Nephron progenitor cell (in vitro differentiated cells): ENCODE measurements around the gene SDCBP2.

Experiments
- DNase-seq: peaks from one replicate; pipeline ENCODE4 v3.0.0; 2021
- H3K27ac Mint-ChIP-seq: 2 replicates; pipeline ENCODE4 v1.8.0; 2021; ENCODE audit warnings: mild to moderate bottlenecking, moderate library complexity, mixed read lengths
- H3K27me3 Mint-ChIP-seq: 2 replicates; pipeline ENCODE4 v1.8.0; 2021; ENCODE audit warnings: mild to moderate bottlenecking, low read depth, mixed read lengths; ENCODE audit not compliant: poor library complexity
- H3K36me3 Mint-ChIP-seq: 2 replicates; pipeline ENCODE4 v1.8.0; 2021; ENCODE audit warnings: low read depth, mixed read lengths
- H3K4me1 Mint-ChIP-seq: 2 replicates; pipeline ENCODE4 v1.8.0; 2021; ENCODE audit warnings: mixed read lengths
- H3K4me3 Mint-ChIP-seq: 2 replicates; pipeline ENCODE4 v1.8.0; 2021; ENCODE audit warnings: mild to moderate bottlenecking, moderate library complexity, mixed read lengths
- H3K9me3 Mint-ChIP-seq: 2 replicates; pipeline ENCODE4 v1.8.0; 2021; ENCODE audit warnings: mild to moderate bottlenecking, moderate library complexity, mixed read lengths
- TF ChIP-seq, protein P1 (sequence below): fragments of 200-600 bp; sonication (generic); IDR thresholded peaks from 2 replicates; pipeline ENCODE4 v1.5.0; 2021; ENCODE audit warnings: antibody characterized with exemption

Gene SDCBP2

GRCh38 chr20:1315804-1316203 is 13.1 kb downstream of the SDCBP2 start:
- peaks cover 31% of the 10 kb centered on the region for H3K4me1 Mint-ChIP-seq

GRCh38 chr20:1313236-1313964 is 15.5 kb downstream of the SDCBP2 start:
- no peaks in the 10 kb centered on the region for H3K36me3 Mint-ChIP-seq
- DNase-seq = peak; percentile 85
- H3K27me3 Mint-ChIP-seq = peaks cover 16% of the 10 kb centered on the region
- H3K9me3 Mint-ChIP-seq = no peaks in the 10 kb centered on the region
- TF ChIP-seq, protein P1, sequence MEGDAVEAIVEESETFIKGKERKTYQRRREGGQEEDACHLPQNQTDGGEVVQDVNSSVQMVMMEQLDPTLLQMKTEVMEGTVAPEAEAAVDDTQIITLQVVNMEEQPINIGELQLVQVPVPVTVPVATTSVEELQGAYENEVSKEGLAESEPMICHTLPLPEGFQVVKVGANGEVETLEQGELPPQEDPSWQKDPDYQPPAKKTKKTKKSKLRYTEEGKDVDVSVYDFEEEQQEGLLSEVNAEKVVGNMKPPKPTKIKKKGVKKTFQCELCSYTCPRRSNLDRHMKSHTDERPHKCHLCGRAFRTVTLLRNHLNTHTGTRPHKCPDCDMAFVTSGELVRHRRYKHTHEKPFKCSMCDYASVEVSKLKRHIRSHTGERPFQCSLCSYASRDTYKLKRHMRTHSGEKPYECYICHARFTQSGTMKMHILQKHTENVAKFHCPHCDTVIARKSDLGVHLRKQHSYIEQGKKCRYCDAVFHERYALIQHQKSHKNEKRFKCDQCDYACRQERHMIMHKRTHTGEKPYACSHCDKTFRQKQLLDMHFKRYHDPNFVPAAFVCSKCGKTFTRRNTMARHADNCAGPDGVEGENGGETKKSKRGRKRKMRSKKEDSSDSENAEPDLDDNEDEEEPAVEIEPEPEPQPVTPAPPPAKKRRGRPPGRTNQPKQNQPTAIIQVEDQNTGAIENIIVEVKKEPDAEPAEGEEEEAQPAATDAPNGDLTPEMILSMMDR = peak; percentile 98
- H3K4me1 Mint-ChIP-seq = peaks cover 32% of the 10 kb centered on the region
- no peak overlapping the region for H3K4me3 Mint-ChIP-seq
- no peak overlapping the region for H3K27ac Mint-ChIP-seq

More at GRCh38 chr20:1315804-1316203, 13.1 kb downstream of the SDCBP2 start:
- H3K27me3 Mint-ChIP-seq = peaks cover 16% of the 10 kb centered on the region
- no peak for DNase-seq
- H3K9me3 Mint-ChIP-seq = no peaks in the 10 kb centered on the region
- TF ChIP-seq, protein P1 = no peak
- H3K27ac Mint-ChIP-seq = no peak overlapping the region
- H3K36me3 Mint-ChIP-seq = no peaks in the 10 kb centered on the region
- no peak overlapping the region for H3K4me3 Mint-ChIP-seq

- no peak for DNase-seq
- Mint-ChIP-seq H3K36me3 (no peaks in the 10 kb centered on the region), H3K4me1 (peaks cover 27% of the 10 kb centered on the region), H3K4me3 (peak overlapping the region; percentile 36), H3K9me3 (no peaks in the 10 kb centered on the region), H3K27ac (no peak overlapping the region), H3K27me3 (peaks cover 16% of the 10 kb centered on the region)
- TF ChIP-seq, protein P1 = no peak
Observed at GRCh38 chr20:1312904-1313235, 16.1 kb downstream of the SDCBP2 start.

GRCh38 chr20:1312308-1312707 is 16.6 kb downstream of the SDCBP2 start:
- no peaks in the 10 kb centered on the region for H3K9me3 Mint-ChIP-seq
- H3K27ac Mint-ChIP-seq = no peak overlapping the region
- no peaks in the 10 kb centered on the region for H3K36me3 Mint-ChIP-seq
- H3K4me1 Mint-ChIP-seq = peaks cover 21% of the 10 kb centered on the region
- H3K4me3 Mint-ChIP-seq = no peak overlapping the region
- DNase-seq = no peak
- TF ChIP-seq, protein P1 = no peak
- H3K27me3 Mint-ChIP-seq = peaks cover 12% of the 10 kb centered on the region

- TF ChIP-seq, protein P1 = no peak
- no peaks in the 10 kb centered on the region for H3K9me3 Mint-ChIP-seq
- no peak overlapping the region for H3K27ac Mint-ChIP-seq
- H3K36me3 Mint-ChIP-seq = no peaks in the 10 kb centered on the region
- H3K4me1 Mint-ChIP-seq = peaks cover 21% of the 10 kb centered on the region
- H3K4me3 Mint-ChIP-seq = no peak overlapping the region
- DNase-seq = no peak
- H3K27me3 Mint-ChIP-seq = peaks cover 9% of the 10 kb centered on the region
Observed at GRCh38 chr20:1310506-1311190, 18.3 kb downstream of the SDCBP2 start.
